HG03095 (cell line): ENCODE measurements around the gene CCDC71L.

Experiments used
- ATAC-seq: cut with Tn5 transposase; IDR thresholded peaks from one replicate; pipeline ENCODE4 v1.9.1; 2021; ENCODE audit warnings: moderate library complexity; ENCODE audit not compliant: unreplicated experiment

The CCDC71L gene

GRCh38 chr7:106626376-106627164 lies 34.4 kb downstream of the CCDC71L start:
- no peak for ATAC-seq

DNA sequence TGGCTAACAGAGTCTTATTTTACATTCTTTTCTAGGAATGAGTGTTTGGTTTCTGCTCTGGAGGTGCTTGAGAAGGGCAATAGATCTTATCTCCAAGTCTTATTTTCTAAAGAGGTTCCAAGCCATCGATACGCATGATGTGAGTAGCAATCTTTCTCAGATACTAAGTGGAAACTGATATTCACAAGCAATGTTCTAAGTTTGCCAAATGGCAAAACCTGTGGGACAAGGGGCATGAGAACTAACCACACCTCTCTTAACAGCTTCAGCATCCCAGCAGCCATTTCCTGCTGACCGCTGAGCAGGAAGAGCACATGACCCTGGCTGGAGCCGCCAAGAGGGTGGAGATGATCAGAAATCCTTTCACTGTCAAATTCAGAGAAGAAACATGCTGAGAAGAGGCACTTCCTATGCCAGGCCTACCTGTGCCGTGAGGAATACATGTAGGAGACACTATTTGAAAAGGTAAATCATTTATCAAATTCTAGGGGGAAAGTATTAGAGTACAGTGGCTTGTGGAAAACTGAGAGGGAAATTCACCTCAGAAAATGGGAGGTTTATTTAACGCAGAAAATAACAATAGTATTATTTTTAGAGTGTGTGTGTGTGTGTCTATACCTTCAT lies 35.2 kb downstream of the CCDC71L start:
- ATAC-seq: no peak

DNA sequence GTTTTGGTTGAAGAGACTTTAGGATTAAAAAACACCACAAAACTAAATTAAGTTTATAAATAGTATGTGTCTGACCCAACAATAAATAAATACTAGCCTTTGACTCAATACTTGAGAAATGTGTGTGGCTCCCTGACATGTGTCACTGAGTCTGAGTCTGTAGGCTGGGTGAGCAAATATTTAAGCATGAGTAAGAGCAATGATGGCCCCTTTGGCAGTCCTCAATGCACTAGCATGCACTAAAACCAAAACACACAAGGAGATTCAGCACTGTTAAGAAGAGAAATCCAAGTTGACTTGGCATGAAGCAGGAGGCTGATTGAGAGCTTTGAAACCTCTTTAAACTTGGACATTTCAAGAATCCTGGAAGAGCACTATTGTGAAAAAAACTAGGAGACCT lies 37.1 kb downstream of the CCDC71L start:
- ATAC-seq: no peak

- ATAC-seq: no peak
Measured at GRCh38 chr7:106623315-106623660, 37.7 kb downstream of the CCDC71L start.

- no peak for ATAC-seq
Measured at GRCh38 chr7:106622654-106623314, 38.2 kb downstream of the CCDC71L start.

DNA sequence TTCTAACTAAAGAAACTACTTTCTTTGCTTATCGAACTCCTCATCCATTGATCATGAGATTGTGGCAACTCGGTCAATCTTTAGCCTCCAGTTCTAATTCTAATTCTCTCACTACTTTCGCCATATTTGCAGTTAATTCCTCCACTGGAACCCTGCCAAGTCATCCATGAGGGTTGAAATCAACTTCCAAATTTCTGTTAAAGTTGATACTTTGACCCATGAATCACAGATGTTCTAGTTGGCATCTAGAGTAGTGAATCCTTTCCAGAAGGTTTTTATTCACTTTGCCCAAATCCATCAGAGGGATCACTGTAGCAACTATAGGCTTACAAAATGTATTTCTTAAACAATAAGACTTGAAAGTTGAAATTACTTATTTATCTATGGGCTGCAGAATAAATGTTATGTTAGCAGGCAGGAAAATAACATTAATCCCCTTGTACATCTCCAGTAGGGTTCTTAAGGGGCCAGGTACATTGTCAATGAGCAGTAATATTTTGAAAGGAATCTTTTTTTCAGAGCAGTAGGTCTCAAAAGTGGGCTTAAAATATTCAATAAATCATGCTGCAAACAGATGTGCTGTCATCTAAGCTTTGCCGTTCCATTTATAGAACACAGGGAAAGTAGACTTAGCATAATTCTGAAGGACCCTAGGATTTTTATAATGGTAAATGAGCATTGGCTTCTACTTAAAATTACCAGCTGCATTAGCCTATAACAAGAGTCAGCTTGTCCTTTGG lies 39.4 kb downstream of the CCDC71L start:
- no peak for ATAC-seq

- no peak for ATAC-seq
Measured at GRCh38 chr7:106620676-106621075, 40.3 kb downstream of the CCDC71L start.

GRCh38 chr7:106620034-106620433 lies 40.9 kb downstream of the CCDC71L start:
- ATAC-seq: no peak

GRCh38 chr7:106619213-106619612 lies 41.7 kb downstream of the CCDC71L start:
- no peak for ATAC-seq

DNA sequence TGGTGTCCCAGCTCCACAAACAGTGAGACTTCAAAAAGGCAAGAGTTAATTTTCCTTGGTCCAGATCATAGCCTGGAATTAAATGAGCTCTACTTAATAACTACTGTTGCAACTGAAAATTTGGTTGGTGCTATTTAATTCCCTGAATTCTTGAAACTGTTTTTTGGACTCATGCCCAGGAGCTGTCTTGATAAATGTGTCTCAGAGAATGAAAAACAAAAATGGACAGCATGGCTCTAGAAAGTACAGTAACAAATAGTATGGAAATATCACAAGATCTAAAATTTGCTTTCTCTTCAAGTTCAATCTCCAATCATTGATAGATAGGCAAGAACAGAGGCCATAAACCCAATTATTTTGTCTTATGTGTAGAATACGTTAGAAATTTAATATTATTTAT lies 42.5 kb downstream of the CCDC71L start:
- no peak for ATAC-seq

GRCh38 chr7:106617860-106618259 lies 43.1 kb downstream of the CCDC71L start:
- no peak for ATAC-seq

- no peak for ATAC-seq
Measured at GRCh38 chr7:106616708-106617051, 44.3 kb downstream of the CCDC71L start.

- no peak for ATAC-seq
Measured at GRCh38 chr7:106615808-106616707, 44.9 kb downstream of the CCDC71L start.

GRCh38 chr7:106614751-106615150 lies 46.2 kb downstream of the CCDC71L start:
- ATAC-seq: no peak

- no peak for ATAC-seq
Measured at GRCh38 chr7:106613848-106614560, 47.0 kb downstream of the CCDC71L start.

- ATAC-seq: no peak
Measured at GRCh38 chr7:106613279-106613678, 47.7 kb downstream of the CCDC71L start.

DNA sequence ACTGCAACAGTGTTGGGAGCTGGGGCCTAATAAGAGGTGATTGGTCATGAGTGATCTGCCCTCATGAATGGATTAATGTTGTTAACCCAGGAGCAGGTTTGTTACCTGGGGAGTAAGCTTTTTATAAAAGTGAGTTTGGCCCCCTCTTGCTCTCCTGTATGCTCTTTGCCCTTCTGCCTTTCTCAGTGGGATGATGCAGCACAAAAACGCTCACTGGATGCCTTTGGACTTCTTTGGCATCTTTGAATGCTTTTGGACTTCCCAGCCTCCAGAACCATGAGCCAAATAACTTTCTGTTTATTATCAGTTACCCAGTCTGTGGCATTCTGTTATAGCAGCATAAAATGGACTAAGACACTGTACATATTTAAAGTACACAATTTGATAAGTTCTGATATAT lies 48.5 kb downstream of the CCDC71L start:
- ATAC-seq: no peak

- no peak for ATAC-seq
Measured at GRCh38 chr7:106611911-106612310, 49.0 kb downstream of the CCDC71L start.

GRCh38 chr7:106610996-106611886 lies 49.7 kb downstream of the CCDC71L start:
- ATAC-seq: no peak
